Panc1 (cell line): ENCODE results near the gene TWF2. TPM values are rescaled to one million over a fixed set of nuclear protein-coding genes. Genes with fewer than 3 reads are reported as not detected.
A peak's percentile ranks its signal among the peaks of the same experiment; 100 is the strongest.

Source experiments
- ATAC-seq: fragments of 200-7000 bp; cut with Tn5 transposase; 2 replicates; pipeline ENCODE4 v1.9.1; 2020; ENCODE audit warnings: mild to moderate bottlenecking, moderate library complexity
- BruUV-seq: library from RNA; stranded (reverse); fragments of 400-500 nt; replicated peaks from 2 replicates; lab custom pipeline; 2021; lab: Mats Ljungman, UMichigan
- CTCF ChIA-PET: fragments of 300-600 bp; sonication (Branson Sonifier 250); formaldehyde crosslinking; loops from one replicate; lab custom pipeline; 2022; ENCODE audit warnings: antibody characterized with exemption; lab: Charles Lee
- POLR2A ChIA-PET: fragments of 300-600 bp; sonication (Branson Sonifier 250); formaldehyde crosslinking; loops from one replicate; lab custom pipeline; 2022; ENCODE audit warnings: antibody characterized with exemption; lab: Charles Lee
- DNase-seq: peaks from one replicate; pipeline ENCODE4 v3.0.0-alpha.2; 2010; ENCODE audit warnings: low read depth, low spot score
- H3K27ac ChIP-seq: 2 replicates; pipeline ENCODE4 v1.5.1; 2011; ENCODE audit warnings: mild to moderate bottlenecking, low read length, inconsistent platforms
- H3K27me3 ChIP-seq: fragments of 200-500 bp; sonication (Bioruptor generic); 2 replicates; pipeline ENCODE4 v1.6.0; 2014; ENCODE audit warnings: low read length, inconsistent platforms; ENCODE audit not compliant: control insufficient read depth, insufficient read depth
- H3K36me3 ChIP-seq: fragments of 200-500 bp; sonication (Bioruptor generic); 2 replicates; pipeline ENCODE4 v1.5.1; 2014; ENCODE audit warnings: inconsistent platforms, mild to moderate bottlenecking, low read length, moderate library complexity; ENCODE audit not compliant: control insufficient read depth, insufficient read depth
- H3K4me1 ChIP-seq: 2 replicates; pipeline ENCODE4 v1.5.1; 2011; ENCODE audit warnings: inconsistent platforms, mild to moderate bottlenecking, low read length, moderate library complexity; ENCODE audit not compliant: control insufficient read depth, insufficient read depth
- H3K4me3 ChIP-seq, 2 experiments: 2 replicates each; pipeline ENCODE4 v1.5.1; 2011 to 2012; ENCODE audit warnings: low read depth in 2 of 2, low read length in 2 of 2, mild to moderate bottlenecking in 2 of 2, inconsistent platforms in 1 of 2, moderate library complexity in 1 of 2
- H3K9me3 ChIP-seq: fragments of 200-500 bp; sonication (Bioruptor generic); 2 replicates; pipeline ENCODE4 v1.5.1; 2014; ENCODE audit warnings: low read depth, mild to moderate bottlenecking, inconsistent platforms, low read length, moderate library complexity; ENCODE audit not compliant: control insufficient read depth, insufficient read depth
- CTCF ChIP-seq: fragments of 450-650 bp; IDR thresholded peaks from 2 replicates; pipeline ENCODE4 v1.5.1; 2017; ENCODE audit warnings: mild to moderate bottlenecking
- POLR2AphosphoS5 ChIP-seq: IDR thresholded peaks from 2 replicates; pipeline ENCODE4 v1.6.1; 2012; ENCODE audit warnings: mild to moderate bottlenecking, low read depth, low read length, moderate library complexity
- REST ChIP-seq, 2 experiments: IDR thresholded peaks; 2 replicates each; pipeline ENCODE4 v1.6.1; 2011 to 2012; ENCODE audit warnings: low read depth in 2 of 2, control low read depth in 1 of 2, low read length in 1 of 2, mild to moderate bottlenecking in 1 of 2, moderate library complexity in 1 of 2; ENCODE audit not compliant: insufficient read depth in 1 of 2
- SIN3A ChIP-seq: IDR thresholded peaks from 2 replicates; pipeline ENCODE4 v1.6.1; 2012; ENCODE audit warnings: low read depth, mild to moderate bottlenecking, low read length, moderate library complexity, borderline replicate concordance; ENCODE audit not compliant: insufficient read depth
- TCF7L2 ChIP-seq: IDR thresholded peaks from 2 replicates; pipeline ENCODE4 v1.6.1; 2011; ENCODE audit warnings: mild to moderate bottlenecking, low read depth, low read length, inconsistent platforms
- in situ Hi-C: cut with HindIII; loops from 2 replicates; pipeline ENCODE4 v1.10.0; 2016; ENCODE audit warnings: low sequenced_read_pairs, low pct_unique_long_range_greater_than_20kb
- intact Hi-C: fragments of 100-400 bp; cut with micrococcal nuclease; formaldehyde crosslinking; loops from one replicate; pipeline ENCODE4 v1.10.0; 2022; ENCODE audit not compliant: unreplicated experiment
- total RNA-seq: library from RNA; stranded (reverse); gene quantifications from one replicate; pipeline ENCODE4 v1.2.1, GENCODE V29; 2021; ENCODE audit not compliant: unreplicated experiment

Gene TWF2
- total RNA-seq, 1 experiment from 2014 or later = 51.9 TPM

- in situ Hi-C loops (no loop called here), intact Hi-C loops (no loop called here)
- ATAC-seq (no peak), DNase-seq (no peak)
- TF ChIP-seq CTCF = no peak
- peak; percentile 48; the same call in 1 of the 2 replicates for TF ChIP-seq TCF7L2
- BruUV-seq = no TSS peak
- Histone ChIP-seq H3K4me3 (no peak overlapping the region), H3K9me3 (no peaks in the 10 kb centered on the region), H3K27me3 (no peaks in the 10 kb centered on the region), H3K4me1 (peaks cover 30% of the 10 kb centered on the region), H3K36me3 (peaks cover 1% of the 10 kb centered on the region; the same call in 1 of the 2 replicates), H3K27ac (peak overlapping the region; percentile 82)
- ChIA-PET POLR2A (interaction anchor here (0.5 to 0.8 kb wide), 2 partner anchors 15 to 57 kb away, joined by 3 to 5 read pairs; no protein-coding TSS in a partner anchor), CTCF (no interaction called here)
Measured at GRCh38 chr3:52281981-52282801, 43.2 kb upstream of the TWF2 start.

GRCh38 chr3:52280050-52280461, 41.1 kb upstream of the TWF2 start:
- ChIA-PET CTCF (no interaction called here), POLR2A (no interaction called here)
- no peaks in the 10 kb centered on the region for H3K27me3 ChIP-seq
- in situ Hi-C loops = no loop called here
- no TSS peak for BruUV-seq
- ATAC-seq = no peak
- H3K36me3 ChIP-seq = peaks cover 4% of the 10 kb centered on the region; the same call in 1 of the 2 replicates
- TF ChIP-seq SIN3A (no peak), TCF7L2 (no peak), REST (IDR thresholded peaks at IDR 0.05; ENCODE audit: insufficient read depth in 1 of 2, low read depth in 2 of 2, low read length in 1 of 2) (no peak), CTCF (no peak), POLR2AphosphoS5 (no peak)
- H3K27ac ChIP-seq = peak overlapping the region; percentile 87
- H3K4me3 ChIP-seq = peak overlapping the region in 1 of 2 experiments; percentile 7; a peak in 1 of 4 replicates
- H3K4me1 ChIP-seq = peaks cover 27% of the 10 kb centered on the region
- no peaks in the 10 kb centered on the region for H3K9me3 ChIP-seq
- no peak for DNase-seq
- intact Hi-C loops = no loop called here
